Subcutaneous adipose tissue (tissue), 4 donors: ENCODE results near the gene SFMBT2. TPM values are rescaled to one million over a fixed set of nuclear protein-coding genes. Genes with fewer than 3 reads are reported as not detected.

Experiments used
- CTCF ChIP-seq: fragments of 450-650 bp; IDR thresholded peaks from one replicate; pipeline ENCODE4 v1.5.1; 2016; ENCODE audit warnings: low read depth, mild to moderate bottlenecking, control low read depth, antibody characterized with exemption, moderate library complexity
- total RNA-seq, 4 donors: library from RNA; depleted of rRNA; stranded (reverse); fragments of >200 nt; gene quantifications; one replicate each; pipeline ENCODE4 v1.1.0, GENCODE V29; 2016

SFMBT2 gene
- total RNA-seq, 4 donors from 2014 or later, result 3.7 to 11.7 (median 7.0) TPM

GRCh38 chr10:7300384-7300971 lies 110.4 kb downstream of the SFMBT2 start:
- no peak for TF ChIP-seq CTCF

DNA sequence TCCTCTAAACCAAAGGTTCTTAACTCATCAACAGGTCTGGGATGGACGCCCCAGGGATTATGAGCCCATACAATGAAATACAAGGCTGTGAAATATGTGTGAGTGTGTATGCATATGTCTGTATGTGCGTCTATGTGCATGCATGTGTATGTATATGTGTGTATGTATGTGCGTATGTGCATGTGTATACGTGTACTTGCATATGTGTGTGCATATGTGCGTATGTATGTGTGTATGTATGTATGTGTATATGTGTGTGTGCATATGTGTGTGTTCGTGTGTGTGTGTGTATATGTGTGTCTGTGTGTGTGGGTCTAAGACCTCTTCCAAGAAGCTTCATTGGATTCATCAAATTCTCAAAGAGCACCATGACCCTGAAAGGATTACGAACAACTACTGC lies 112.3 kb downstream of the SFMBT2 start:
- TF ChIP-seq CTCF, result no peak

- no peak for TF ChIP-seq CTCF
Observed at GRCh38 chr10:7297094-7297493, 113.7 kb downstream of the SFMBT2 start.

GRCh38 chr10:7296648-7297047 lies 114.2 kb downstream of the SFMBT2 start:
- TF ChIP-seq CTCF, result no peak

DNA sequence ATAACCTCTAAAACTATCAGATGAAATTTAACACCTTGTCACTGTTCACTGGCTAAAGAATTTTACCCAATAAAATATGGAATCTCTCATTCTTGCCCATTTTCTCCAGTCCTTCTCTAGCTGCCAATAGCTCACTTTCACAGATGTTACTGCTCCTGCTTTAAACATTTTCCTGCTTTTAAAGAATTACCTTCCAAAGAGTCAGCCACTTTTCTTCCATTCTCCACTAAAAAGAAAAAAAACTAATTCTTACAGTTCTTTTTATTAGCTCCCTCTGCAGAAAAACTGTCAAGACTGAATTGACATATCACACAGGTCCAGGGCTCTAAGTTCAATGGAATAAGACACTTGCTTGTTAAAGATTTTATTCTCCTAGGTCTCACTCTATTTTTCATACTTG lies 114.8 kb downstream of the SFMBT2 start:
- no peak for TF ChIP-seq CTCF

DNA sequence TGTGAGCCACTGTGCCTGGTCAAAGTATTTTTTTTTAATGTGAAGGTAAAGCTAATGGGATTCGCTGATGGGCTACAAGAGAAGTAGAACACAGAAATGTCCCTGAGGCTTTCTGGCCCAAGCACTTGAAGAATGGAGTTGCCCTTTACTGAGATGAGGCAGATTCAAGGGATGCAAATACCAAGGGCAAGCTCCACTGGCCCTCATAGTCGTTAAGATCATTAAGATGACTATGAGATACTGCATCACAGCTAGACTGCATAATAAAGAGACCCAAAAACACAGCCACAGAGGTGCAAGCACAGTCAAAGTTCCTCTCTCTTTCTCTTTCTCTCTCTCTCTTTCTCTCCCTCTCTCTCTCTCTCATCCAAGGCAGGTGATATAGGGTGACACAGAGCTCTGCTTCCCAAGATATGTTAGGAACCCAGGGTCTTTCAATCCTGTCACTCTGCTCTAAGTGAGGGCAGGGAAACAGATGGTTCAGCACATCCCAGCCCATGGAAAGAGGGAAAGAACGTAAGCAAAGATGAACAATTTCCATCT lies 117.4 kb downstream of the SFMBT2 start:
- TF ChIP-seq CTCF, result no peak

DNA sequence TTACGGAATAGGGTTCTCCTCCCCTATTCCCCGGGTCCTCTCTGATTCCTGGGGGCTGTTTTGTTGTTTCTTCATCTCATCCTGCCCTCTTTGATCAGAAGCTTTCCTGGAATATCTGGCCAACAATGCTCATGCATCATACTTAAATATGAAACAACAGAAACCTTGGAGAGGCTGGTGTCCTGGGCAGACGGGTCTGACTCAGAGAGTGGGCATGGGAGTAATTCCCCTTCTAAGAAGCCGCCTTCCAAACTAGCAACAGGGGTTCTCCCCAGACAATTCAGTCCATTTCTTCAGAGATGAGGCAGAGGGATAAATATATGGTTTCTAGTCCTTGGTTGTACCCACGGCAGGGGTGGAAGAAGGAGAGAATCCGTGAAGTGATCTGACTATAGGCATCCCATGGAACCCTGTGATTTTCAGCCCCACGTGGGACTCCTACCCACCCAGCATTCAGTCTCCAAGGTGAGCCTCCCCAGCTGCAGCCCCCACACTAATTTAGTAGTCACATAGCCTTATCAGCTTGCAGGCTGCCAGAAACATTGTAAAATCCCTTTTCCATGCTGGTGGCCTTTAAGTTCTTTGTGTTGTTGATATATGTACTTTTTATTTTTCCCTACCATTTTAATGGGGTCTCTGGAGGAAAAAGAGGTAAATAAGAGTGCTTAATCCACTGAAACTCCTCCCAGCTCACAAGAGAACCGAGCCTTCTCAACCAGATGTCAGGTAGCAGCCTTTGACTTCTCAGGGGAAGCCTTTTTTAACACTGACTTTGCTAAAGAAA lies 119.2 kb downstream of the SFMBT2 start:
- no peak for TF ChIP-seq CTCF
